K562 (cell line): Measurements from ENCODE around the gene SPATS2. TPM values are rescaled to one million over a fixed set of nuclear protein-coding genes. Genes with fewer than 3 reads are reported as not detected.
A peak's percentile ranks its signal among the peaks of the same experiment; 100 is the strongest.

Source experiments
- BACH1 ChIP-seq: fragments of 200-800 bp; sonication (Bioruptor generic); IDR thresholded peaks from 2 replicates; pipeline ENCODE4 v1.6.1; 2016; ENCODE audit warnings: missing genetic modification characterization, missing compliant biosample characterization
- CREB1 ChIP-seq, 2 experiments: sonication (generic) in 1 of 2; formaldehyde crosslinking in 1 of 2; IDR thresholded peaks; 2 replicates each; pipeline versions ENCODE4 v1.6.1 to v1.8.0; 2012 to 2022; ENCODE audit warnings: inconsistent platforms in 1 of 2, mild to moderate bottlenecking in 1 of 2, missing genetic modification reagents in 1 of 2, moderate library complexity in 1 of 2
- CUX1 ChIP-seq: fragments of 200-800 bp; sonication (Bioruptor generic); IDR thresholded peaks from 2 replicates; pipeline ENCODE4 v1.6.1; 2016; ENCODE audit warnings: missing genetic modification characterization, missing compliant biosample characterization
- EHMT2 ChIP-seq: fragments of 450-650 bp; IDR thresholded peaks from 2 replicates; pipeline ENCODE4 v1.6.1; 2018; ENCODE audit warnings: antibody characterized with exemption
- ELF4 ChIP-seq: fragments of 450-650 bp; formaldehyde crosslinking; IDR thresholded peaks from 2 replicates; pipeline ENCODE4 v1.4.0; 2022; ENCODE audit warnings: missing genetic modification characterization
- EWSR1 ChIP-seq: fragments of 450-650 bp; IDR thresholded peaks from 2 replicates; pipeline ENCODE4 v1.6.1; 2018; ENCODE audit warnings: borderline replicate concordance, mild to moderate bottlenecking, low read depth, moderate library complexity; ENCODE audit not compliant: partially characterized antibody
- FOSL1 ChIP-seq: fragments of 200-800 bp; sonication (Bioruptor generic); conservative IDR thresholded peaks from 2 replicates; pipeline ENCODE4 v1.6.1; 2016; ENCODE audit warnings: missing genetic modification characterization, missing compliant biosample characterization
- GTF3C2 ChIP-seq: IDR thresholded peaks from 3 replicates; pipeline ENCODE4 v1.6.1; 2011; ENCODE audit warnings: borderline replicate concordance, mild to moderate bottlenecking, moderate library complexity; ENCODE audit not compliant: insufficient read length; ENCODE audit errors: extremely low read depth
- HNRNPL ChIP-seq: fragments of 200-400 bp; formaldehyde crosslinking; IDR thresholded peaks from 2 replicates; pipeline ENCODE4 v1.6.1; 2017; ENCODE audit warnings: low read depth, mild to moderate bottlenecking, low read length
- PRDM10 ChIP-seq: fragments of 450-650 bp; IDR thresholded peaks from 2 replicates; pipeline ENCODE4 v1.6.1; 2018; ENCODE audit not compliant: partially characterized antibody
- PTRF ChIP-seq: fragments of 450-650 bp; IDR thresholded peaks from 2 replicates; pipeline ENCODE4 v1.6.1; 2016; ENCODE audit warnings: mild to moderate bottlenecking, missing genetic modification characterization, missing compliant biosample characterization
- SUPT5H ChIP-seq: fragments of 450-650 bp; IDR thresholded peaks from 2 replicates; pipeline ENCODE4 v1.6.1; 2016
- TAL1 ChIP-seq: fragments of 450-650 bp; IDR thresholded peaks from 2 replicates; pipeline ENCODE4 v1.6.1; 2016; ENCODE audit warnings: mild to moderate bottlenecking
- ZNF431 ChIP-seq: sonication (generic); formaldehyde crosslinking; IDR thresholded peaks from 2 replicates; pipeline ENCODE4 v1.8.0; 2022; ENCODE audit warnings: mild to moderate bottlenecking, missing genetic modification reagents
- ZNF445 ChIP-seq: fragments of 250-450 bp; sonication (Bioruptor Pico); IDR thresholded peaks from 2 replicates; pipeline ENCODE4 v1.4.0; 2020; ENCODE audit warnings: low read depth, mild to moderate bottlenecking, moderate library complexity
- ZNF511 ChIP-seq: sonication (generic); formaldehyde crosslinking; IDR thresholded peaks from 2 replicates; pipeline ENCODE4 v1.8.0; 2022; ENCODE audit warnings: mild to moderate bottlenecking, missing genetic modification reagents
- ZNF778 ChIP-seq: fragments of 450-650 bp; formaldehyde crosslinking; IDR thresholded peaks from 2 replicates; pipeline ENCODE4 v1.4.0; 2020; ENCODE audit warnings: mild to moderate bottlenecking, moderate library complexity
- polyA plus RNA-seq, 8 experiments: library from polyadenylated mRNA; depleted of rRNA in 4 of 8; stranded (reverse) in 5 of 8; unstranded in 3 of 8; fragments of >200 nt; fragmentation: Nextera tagmentation in 2 of 8; fragmentation: Illumina TruSeq in 1 of 8; extraction: Ambion mirVana in 2 of 8; extraction: Trizol in 1 of 8; gene quantifications; 2 replicates each; pipeline versions ENCODE4 v1.2.1 to v1.2.3, GENCODE V29; 2011 to 2014; ENCODE audit warnings: inconsistent platforms in 1 of 8, missing spikeins in 1 of 8
- total RNA-seq, 7 experiments: library from RNA; depleted of rRNA in 6 of 7; stranded (reverse); fragments of >200 nt in 6 of 7; fragmentation: Illumina TruSeq in 2 of 7; extraction: Trizol in 2 of 7; gene quantifications; 2 replicates each; pipeline versions ENCODE4 v1.2.1 to v1.2.3, GENCODE V29; 2011 to 2021; ENCODE audit warnings: low replicate concordance in 1 of 7

SPATS2 gene
- total and polyA plus RNA-seq, 9 of the 15 experiments (the other 6 are each of a cell fraction or from before 2014, with no cell fraction given): 5.4 to 48.2 (median 17.5) TPM

- TF ChIP-seq ZNF511 (CRISPR knock-in tag): no peak
- TF ChIP-seq CREB1 (IDR thresholded peaks at IDR 0.05): no peak
- no peak for TF ChIP-seq CREB1 (CRISPR knock-in tag; IDR thresholded peaks at IDR 0.05)
- no peak for TF ChIP-seq HNRNPL
- TF ChIP-seq SUPT5H: no peak
- TF ChIP-seq TAL1: peak; percentile 43; the same call in 1 of the 2 replicates
- TF ChIP-seq PRDM10: no peak
- no peak for TF ChIP-seq PTRF (tag)
- no peak for TF ChIP-seq EWSR1
- TF ChIP-seq ZNF445 (CRISPR knock-in tag): no peak
- no peak for TF ChIP-seq ZNF778 (CRISPR knock-in tag)
- TF ChIP-seq CUX1 (CRISPR knock-in tag): no peak
- no peak for TF ChIP-seq ELF4
- TF ChIP-seq BACH1: no peak
- TF ChIP-seq FOSL1: peak; percentile 74
- no peak for TF ChIP-seq ZNF431
- TF ChIP-seq GTF3C2: no peak
- no peak for TF ChIP-seq EHMT2
These were observed 1.7 kb upstream of the SPATS2 start (continued) for GRCh38 chr12:49365542-49365941.
